ENCODE data around the gene TLDC2.
A peak's percentile ranks its signal among the peaks of the same experiment; 100 is the strongest.
"Not testable (repeated sequence)": the region's sequence is repeated elsewhere in the genome, so short reads cannot be mapped to it uniquely, and the experiment has no call there.

The TLDC2 gene

DNA sequence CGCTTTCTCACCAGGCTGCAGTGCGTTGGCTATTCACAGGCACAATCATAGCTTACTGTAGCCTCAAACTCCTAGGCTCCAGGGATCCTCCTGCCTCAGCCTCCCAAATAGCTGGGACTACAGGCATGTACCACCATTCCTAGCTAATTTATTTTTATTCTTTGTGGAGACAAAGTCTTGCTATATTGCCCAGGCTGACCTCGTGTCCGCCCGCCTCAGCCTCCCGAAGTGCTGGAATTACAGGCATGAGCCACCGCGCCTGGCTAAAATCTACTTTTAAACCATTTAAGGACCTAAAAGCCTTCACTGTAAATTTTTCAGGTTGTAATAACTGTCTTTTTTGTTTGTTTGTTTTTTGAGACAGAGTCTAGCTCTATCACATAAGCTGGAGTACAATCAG is 60.4 kb downstream of the TLDC2 start:
- H3K4me3 ChIP-seq (ENCODE audit: low read depth, low read length) = no peak overlapping the region
- no peaks in the 10 kb centered on the region for H3K36me3 ChIP-seq (ENCODE audit: control insufficient read depth, insufficient read depth, low read length)
- peak overlapping the region; percentile 39 for H3K27ac ChIP-seq
- H3K4me2 ChIP-seq (ENCODE audit: low read length) = no peak overlapping the region
- TF ChIP-seq, protein P1, sequence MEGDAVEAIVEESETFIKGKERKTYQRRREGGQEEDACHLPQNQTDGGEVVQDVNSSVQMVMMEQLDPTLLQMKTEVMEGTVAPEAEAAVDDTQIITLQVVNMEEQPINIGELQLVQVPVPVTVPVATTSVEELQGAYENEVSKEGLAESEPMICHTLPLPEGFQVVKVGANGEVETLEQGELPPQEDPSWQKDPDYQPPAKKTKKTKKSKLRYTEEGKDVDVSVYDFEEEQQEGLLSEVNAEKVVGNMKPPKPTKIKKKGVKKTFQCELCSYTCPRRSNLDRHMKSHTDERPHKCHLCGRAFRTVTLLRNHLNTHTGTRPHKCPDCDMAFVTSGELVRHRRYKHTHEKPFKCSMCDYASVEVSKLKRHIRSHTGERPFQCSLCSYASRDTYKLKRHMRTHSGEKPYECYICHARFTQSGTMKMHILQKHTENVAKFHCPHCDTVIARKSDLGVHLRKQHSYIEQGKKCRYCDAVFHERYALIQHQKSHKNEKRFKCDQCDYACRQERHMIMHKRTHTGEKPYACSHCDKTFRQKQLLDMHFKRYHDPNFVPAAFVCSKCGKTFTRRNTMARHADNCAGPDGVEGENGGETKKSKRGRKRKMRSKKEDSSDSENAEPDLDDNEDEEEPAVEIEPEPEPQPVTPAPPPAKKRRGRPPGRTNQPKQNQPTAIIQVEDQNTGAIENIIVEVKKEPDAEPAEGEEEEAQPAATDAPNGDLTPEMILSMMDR (IDR thresholded peaks at IDR 0.05) = no peak
- no peaks in the 10 kb centered on the region for H3K9me3 ChIP-seq (ENCODE audit: control insufficient read depth, low read length)
- no peak overlapping the region for H2AFZ ChIP-seq
- H3K9ac ChIP-seq = no peak overlapping the region
- H3K79me2 ChIP-seq = peaks cover 3% of the 10 kb centered on the region
- H3K27me3 ChIP-seq (ENCODE audit: control insufficient read depth, insufficient read depth, low read length) = no peaks in the 10 kb centered on the region
- no peaks in the 10 kb centered on the region for H3K4me1 ChIP-seq

- not testable (repeated sequence) for H3K4me1 ChIP-seq
- peak overlapping the region; percentile 39 for H3K27ac ChIP-seq
Measured at GRCh38 chr20:36936761-36937401, 60.9 kb downstream of the TLDC2 start.

GRCh38 chr20:36937402-36937770 is 61.4 kb downstream of the TLDC2 start:
- H3K4me1 ChIP-seq = no peaks in the 10 kb centered on the region
- H3K9ac ChIP-seq = no peak overlapping the region
- no peaks in the 10 kb centered on the region for H3K9me3 ChIP-seq (ENCODE audit: control insufficient read depth, low read length)
- no peak overlapping the region for H3K4me3 ChIP-seq (ENCODE audit: low read depth, low read length)
- H2AFZ ChIP-seq = no peak overlapping the region
- peak overlapping the region; percentile 45 for H3K27ac ChIP-seq
- H3K36me3 ChIP-seq (ENCODE audit: control insufficient read depth, insufficient read depth, low read length) = no peaks in the 10 kb centered on the region
- H3K27me3 ChIP-seq (ENCODE audit: control insufficient read depth, insufficient read depth, low read length) = no peaks in the 10 kb centered on the region
- H3K4me2 ChIP-seq (ENCODE audit: low read length) = no peak overlapping the region
- peaks cover 3% of the 10 kb centered on the region for H3K79me2 ChIP-seq
- TF ChIP-seq, protein P1 (IDR thresholded peaks at IDR 0.05) = no peak

More at GRCh38 chr20:36936761-36937401, 60.9 kb downstream of the TLDC2 start:
- not testable (repeated sequence) for H3K9ac ChIP-seq; H3K36me3 ChIP-seq (ENCODE audit: control insufficient read depth, insufficient read depth, low read length); H3K27me3 ChIP-seq (ENCODE audit: control insufficient read depth, insufficient read depth, low read length); H3K4me3 ChIP-seq (ENCODE audit: low read depth, low read length); H3K9me3 ChIP-seq (ENCODE audit: control insufficient read depth, low read length); H3K4me2 ChIP-seq (ENCODE audit: low read length); H2AFZ ChIP-seq; H3K79me2 ChIP-seq

DNA sequence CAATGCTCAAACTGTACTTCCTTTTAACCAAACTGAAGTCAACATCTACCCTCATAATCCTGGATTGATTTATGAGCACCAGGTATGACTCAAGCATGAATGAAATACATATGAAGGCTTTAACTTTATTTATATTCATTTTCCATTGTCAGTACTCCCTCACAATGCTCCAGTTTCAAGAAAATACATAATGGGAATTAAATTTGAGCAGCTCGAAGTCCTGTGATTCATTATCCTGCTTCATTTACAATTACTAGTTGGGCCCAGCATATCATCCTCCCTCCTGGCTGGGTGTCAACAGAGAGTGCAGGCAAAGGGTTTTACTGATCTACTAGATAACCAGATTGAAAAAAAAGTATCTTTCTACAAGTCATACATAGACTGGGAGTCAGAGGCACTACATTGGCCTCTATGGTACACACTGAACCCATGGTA is 65.5 kb downstream of the TLDC2 start:
- Histone ChIP-seq H3K36me3 (ENCODE audit: control insufficient read depth, insufficient read depth, low read length) (no peaks in the 10 kb centered on the region), H3K9ac (no peak overlapping the region), H3K9me3 (ENCODE audit: control insufficient read depth, low read length) (no peaks in the 10 kb centered on the region), H3K27ac (no peak overlapping the region), H3K79me2 (peaks cover 3% of the 10 kb centered on the region), H3K4me1 (no peaks in the 10 kb centered on the region), H3K4me2 (ENCODE audit: low read length) (no peak overlapping the region), H3K4me3 (ENCODE audit: low read depth, low read length) (no peak overlapping the region), H3K27me3 (ENCODE audit: control insufficient read depth, insufficient read depth, low read length) (no peaks in the 10 kb centered on the region), H2AFZ (no peak overlapping the region)
- TF ChIP-seq, protein P1 (IDR thresholded peaks at IDR 0.05) = no peak

Data from parathyroid adenoma (tissue), 2 donors.